H1 (cell line): ENCODE measurements around the gene WDR45B.

Experiments
- BRCA1 ChIP-seq: IDR thresholded peaks from 2 replicates; pipeline ENCODE4 v1.6.1; 2012; ENCODE audit warnings: low read depth, low read length, improper control_type of control experiment
- CBX5 ChIP-seq: fragments of 300-800, 300-1000 bp; sonication (generic); IDR thresholded peaks from 2 replicates; pipeline ENCODE4 v1.7.1; 2016; ENCODE audit warnings: antibody characterized with exemption, low read length, low read depth
- CHD2 ChIP-seq: IDR thresholded peaks from 2 replicates; pipeline ENCODE4 v1.6.1; 2012; ENCODE audit warnings: low read length, improper control_type of control experiment
- CTCF ChIP-seq, 3 experiments: IDR thresholded peaks; 1 replicate in 2 of 3; 2 replicates in 1 of 3; pipeline versions ENCODE4 v1.5.1 to v1.6.1; 2011; ENCODE audit warnings: low read length in 3 of 3, mild to moderate bottlenecking in 3 of 3, inconsistent platforms in 2 of 3, low read depth in 1 of 3, moderate library complexity in 1 of 3; ENCODE audit not compliant: insufficient read depth in 1 of 3; ENCODE audit errors: control extremely low read depth in 1 of 3
- GABPA ChIP-seq: IDR thresholded peaks from 2 replicates; pipeline ENCODE4 v1.6.1; 2011; ENCODE audit warnings: mild to moderate bottlenecking, low read length, moderate library complexity, borderline replicate concordance; ENCODE audit not compliant: insufficient read depth
- HDAC2 ChIP-seq, 2 experiments: fragments of 300-600 bp in 1 of 2; sonication (generic) in 1 of 2; IDR thresholded peaks; 2 replicates each; pipeline ENCODE4 v1.6.1; 2011 to 2012; ENCODE audit warnings: low read depth in 2 of 2, low read length in 2 of 2, mild to moderate bottlenecking in 2 of 2, moderate library complexity in 2 of 2, borderline replicate concordance in 1 of 2, inconsistent platforms in 1 of 2
- JUND ChIP-seq: IDR thresholded peaks from 2 replicates; pipeline ENCODE4 v1.6.1; 2011; ENCODE audit warnings: mild to moderate bottlenecking, improper control_type of control experiment, low read length
- MAX ChIP-seq: IDR thresholded peaks from 2 replicates; pipeline ENCODE4 v1.6.1; 2012; ENCODE audit warnings: inconsistent platforms
- RBBP5 ChIP-seq: IDR thresholded peaks from 2 replicates; pipeline ENCODE4 v1.7.1; 2012; ENCODE audit warnings: low read depth, mild to moderate bottlenecking, inconsistent platforms, low read length, moderate library complexity, borderline replicate concordance
- YY1 ChIP-seq: IDR thresholded peaks from 2 replicates; pipeline ENCODE4 v1.6.1; 2011; ENCODE audit warnings: low read depth, mild to moderate bottlenecking, low read length
- ZNF274 ChIP-seq: IDR thresholded peaks from 2 replicates; pipeline ENCODE4 v1.7.0; 2012; ENCODE audit warnings: low read length, borderline replicate concordance; ENCODE audit errors: extremely low read depth

- TF ChIP-seq BRCA1, result no peak
- no peak for TF ChIP-seq CTCF (IDR thresholded peaks at IDR 0.05; ENCODE audit: control extremely low read depth in 1 of 3, insufficient read depth in 1 of 3, low read depth in 1 of 3, low read length in 3 of 3)
- no peak for TF ChIP-seq GABPA
- no peak for TF ChIP-seq CBX5
- TF ChIP-seq ZNF274, result no peak
- no peak for TF ChIP-seq YY1
- TF ChIP-seq CHD2, result no peak
- no peak for TF ChIP-seq RBBP5
- TF ChIP-seq HDAC2 (IDR thresholded peaks at IDR 0.05; ENCODE audit: borderline replicate concordance in 1 of 2, low read depth in 2 of 2, low read length in 2 of 2), result no peak
- TF ChIP-seq MAX, result no peak
- no peak for TF ChIP-seq JUND
Observed at GRCh38 chr17:82665217-82665616, 17.0 kb upstream of the WDR45B start.
